ENCODE results near the gene PLPP1.

- TF ChIP-seq SIN3A (IDR thresholded peaks at IDR 0.05; ENCODE audit: borderline replicate concordance, insufficient read depth, low read length) (no peak), POLR2AphosphoS5 (IDR thresholded peaks at IDR 0.05; ENCODE audit: low read depth, low read length) (no peak), TAF1 (IDR thresholded peaks at IDR 0.05; ENCODE audit: borderline replicate concordance, insufficient read depth, low read length) (no peak), FOXP2 (optimal IDR thresholded peaks at IDR 0.05; ENCODE audit: borderline replicate concordance, extremely low read depth, extremely low read length, insufficient read depth) (no peak)
- TF ChIP-seq, protein P1, sequence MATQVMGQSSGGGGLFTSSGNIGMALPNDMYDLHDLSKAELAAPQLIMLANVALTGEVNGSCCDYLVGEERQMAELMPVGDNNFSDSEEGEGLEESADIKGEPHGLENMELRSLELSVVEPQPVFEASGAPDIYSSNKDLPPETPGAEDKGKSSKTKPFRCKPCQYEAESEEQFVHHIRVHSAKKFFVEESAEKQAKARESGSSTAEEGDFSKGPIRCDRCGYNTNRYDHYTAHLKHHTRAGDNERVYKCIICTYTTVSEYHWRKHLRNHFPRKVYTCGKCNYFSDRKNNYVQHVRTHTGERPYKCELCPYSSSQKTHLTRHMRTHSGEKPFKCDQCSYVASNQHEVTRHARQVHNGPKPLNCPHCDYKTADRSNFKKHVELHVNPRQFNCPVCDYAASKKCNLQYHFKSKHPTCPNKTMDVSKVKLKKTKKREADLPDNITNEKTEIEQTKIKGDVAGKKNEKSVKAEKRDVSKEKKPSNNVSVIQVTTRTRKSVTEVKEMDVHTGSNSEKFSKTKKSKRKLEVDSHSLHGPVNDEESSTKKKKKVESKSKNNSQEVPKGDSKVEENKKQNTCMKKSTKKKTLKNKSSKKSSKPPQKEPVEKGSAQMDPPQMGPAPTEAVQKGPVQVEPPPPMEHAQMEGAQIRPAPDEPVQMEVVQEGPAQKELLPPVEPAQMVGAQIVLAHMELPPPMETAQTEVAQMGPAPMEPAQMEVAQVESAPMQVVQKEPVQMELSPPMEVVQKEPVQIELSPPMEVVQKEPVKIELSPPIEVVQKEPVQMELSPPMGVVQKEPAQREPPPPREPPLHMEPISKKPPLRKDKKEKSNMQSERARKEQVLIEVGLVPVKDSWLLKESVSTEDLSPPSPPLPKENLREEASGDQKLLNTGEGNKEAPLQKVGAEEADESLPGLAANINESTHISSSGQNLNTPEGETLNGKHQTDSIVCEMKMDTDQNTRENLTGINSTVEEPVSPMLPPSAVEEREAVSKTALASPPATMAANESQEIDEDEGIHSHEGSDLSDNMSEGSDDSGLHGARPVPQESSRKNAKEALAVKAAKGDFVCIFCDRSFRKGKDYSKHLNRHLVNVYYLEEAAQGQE (IDR thresholded peaks at IDR 0.05; ENCODE audit: insufficient read depth in 1 of 2, low read depth in 2 of 2, low read length in 2 of 2): no peak
Measured at GRCh38 chr5:55415071-55415470, 119.7 kb downstream of the PLPP1 start.
